ENCODE results near the gene ZNF443. TPM values are rescaled to one million over a fixed set of nuclear protein-coding genes. Genes with fewer than 3 reads are reported as not detected.
A peak's percentile ranks its signal among the peaks of the same experiment; 100 is the strongest.
"Not testable (repeated sequence)": the region's sequence is repeated elsewhere in the genome, so short reads cannot be mapped to it uniquely, and the experiment has no call there.

The ZNF443 gene
- polyA plus RNA-seq (ENCODE audit: insufficient read length in 3 of 3) = 10 to 100 TPM; 10.2 to 13.3 (median 11.0) TPM
- long read RNA-seq, donor 1, partial matches to known transcripts = 0 of 1 reads
- long read RNA-seq, donor 1, other reads (novel, unspliced or antisense) = 0 of 1 reads
- long read RNA-seq, donor 2, transcript ZNF443-201 (4 exons, 2,663 nt) = major isoform, 6 of 6 reads
- long read RNA-seq, donor 2, partial matches to known transcripts = 0 of 6 reads
- long read RNA-seq, donor 2, other reads (novel, unspliced or antisense) = 0 of 6 reads
- long read RNA-seq, donor 3, partial matches to known transcripts = 0 of 3 reads
- long read RNA-seq, donor 3, other reads (novel, unspliced or antisense) = 0 of 3 reads
- long read RNA-seq, donor 4, partial matches to known transcripts = 0 of 2 reads
- long read RNA-seq, donor 4, other reads (novel, unspliced or antisense) = 0 of 2 reads
- long read RNA-seq, donor 5 = 0 reads
- long read RNA-seq, donor 6, partial matches to known transcripts = 5 of 5 reads
- long read RNA-seq, donor 6, other reads (novel, unspliced or antisense) = 0 of 5 reads
- long read RNA-seq, donor 7, partial matches to known transcripts = 0 of 1 reads
- long read RNA-seq, donor 7, other reads (novel, unspliced or antisense) = 0 of 1 reads
- long read RNA-seq, donor 8, partial matches to known transcripts = 0 of 1 reads
- long read RNA-seq, donor 8, other reads (novel, unspliced or antisense) = 0 of 1 reads
- long read RNA-seq, donor 9, partial matches to known transcripts = 0 of 3 reads
- long read RNA-seq, donor 9, other reads (novel, unspliced or antisense) = 0 of 3 reads
- long read RNA-seq, donor 10, partial matches to known transcripts = 0 of 1 reads
- long read RNA-seq, donor 10, other reads (novel, unspliced or antisense) = 0 of 1 reads
- long read RNA-seq, donor 11, partial matches to known transcripts = 0 of 1 reads
- long read RNA-seq, donor 11, other reads (novel, unspliced or antisense) = 0 of 1 reads
- long read RNA-seq, donor 12, partial matches to known transcripts = 0 of 2 reads
- long read RNA-seq, donor 12, other reads (novel, unspliced or antisense) = 0 of 2 reads
- long read RNA-seq, donor 13 = 0 reads
- long read RNA-seq, donor 14 = 0 reads
- long read RNA-seq, donor 15 = 0 reads
- long read RNA-seq, donor 16, partial matches to known transcripts = 0 of 3 reads
- long read RNA-seq, donor 16, other reads (novel, unspliced or antisense) = 0 of 3 reads

- peak; percentile 99 for DNase-seq
Measured at GRCh38 chr19:12440541-12441316, at the start of gene ZNF443. TSS of gene ZNF443 (minus strand) at chr19:12441021. CDS start at chr19:12440914, 107 bp downstream.

GRCh38 chr19:12486265-12486783 is 45.5 kb upstream of the ZNF443 start:
- not testable (repeated sequence) for DNase-seq

- DNase-seq = no peak
Measured at GRCh38 chr19:12485571-12485970, 44.8 kb upstream of the ZNF443 start.

GRCh38 chr19:12485052-12485416 is 44.2 kb upstream of the ZNF443 start:
- DNase-seq = no peak

- peak; percentile 94 for DNase-seq
Measured at GRCh38 chr19:12484371-12485051, 43.7 kb upstream of the ZNF443 start, which contains the start of gene ZNF709. TSS of gene ZNF709 (minus strand) at chr19:12484816. CDS start at chr19:12484657, 159 bp downstream.

- no peak for DNase-seq
Measured at GRCh38 chr19:12484011-12484370, 43.2 kb upstream of the ZNF443 start.

- DNase-seq = no peak
Measured at GRCh38 chr19:12482509-12482886, 41.7 kb upstream of the ZNF443 start.

GRCh38 chr19:12481781-12482508 is 41.1 kb upstream of the ZNF443 start:
- DNase-seq = no peak

GRCh38 chr19:12478234-12478941 is 37.6 kb upstream of the ZNF443 start:
- DNase-seq = no peak

- not testable (repeated sequence) for DNase-seq
Measured at GRCh38 chr19:12467651-12468050, 26.8 kb upstream of the ZNF443 start.

- DNase-seq = no peak
Measured at GRCh38 chr19:12465211-12465610, 24.4 kb upstream of the ZNF443 start.

GRCh38 chr19:12464769-12465168 is 23.9 kb upstream of the ZNF443 start:
- DNase-seq = no peak

GRCh38 chr19:12464139-12464538 is 23.3 kb upstream of the ZNF443 start:
- not testable (repeated sequence) for DNase-seq

GRCh38 chr19:12453495-12453894 is 12.7 kb upstream of the ZNF443 start:
- peak; percentile 11 for DNase-seq

GRCh38 chr19:12450844-12451243 is 10.0 kb upstream of the ZNF443 start:
- DNase-seq = no peak

- no peak for DNase-seq
Measured at GRCh38 chr19:12448808-12449207, 8.0 kb upstream of the ZNF443 start.

- DNase-seq = peak; percentile 19
Measured at GRCh38 chr19:12439686-12440540, 908 bp downstream of the ZNF443 start.

GRCh38 chr19:12430726-12431299 is 10.0 kb downstream of the ZNF443 start:
- not testable (repeated sequence) for DNase-seq
